Mesendoderm (in vitro differentiated cells): ENCODE data around the gene CEP68. TPM values are rescaled to one million over a fixed set of nuclear protein-coding genes. Genes with fewer than 3 reads are reported as not detected.
A peak's percentile ranks its signal among the peaks of the same experiment; 100 is the strongest.

ENCODE experiments used
- DNase-seq: peaks from one replicate; pipeline ENCODE4 v3.0.0; 2013
- H2AK5ac ChIP-seq: 2 replicates; pipeline ENCODE4 v1.6.1; 2013; ENCODE audit warnings: low read length, inconsistent platforms
- H2BK120ac ChIP-seq: 2 replicates; pipeline ENCODE4 v1.6.1; 2013; ENCODE audit warnings: low read depth, mild to moderate bottlenecking, low read length, moderate library complexity, mixed read lengths
- H2BK15ac ChIP-seq: replicated peaks from 2 replicates; pipeline ENCODE4 v1.6.1; 2013; ENCODE audit warnings: low read depth, mild to moderate bottlenecking, moderate library complexity
- H2BK5ac ChIP-seq: 2 replicates; pipeline ENCODE4 v1.6.1; 2013; ENCODE audit warnings: low read length, inconsistent platforms
- H3K18ac ChIP-seq: 2 replicates; pipeline ENCODE4 v1.6.1; 2013; ENCODE audit warnings: mild to moderate bottlenecking, low read length, mixed read lengths
- H3K23ac ChIP-seq: one replicate; pipeline ENCODE4 v1.6.1; 2013; ENCODE audit warnings: low read length
- H3K27ac ChIP-seq: 2 replicates; pipeline ENCODE4 v1.5.1; 2013; ENCODE audit warnings: low read depth, mild to moderate bottlenecking, inconsistent platforms, low read length, moderate library complexity
- H3K27me3 ChIP-seq: 2 replicates; pipeline ENCODE4 v1.6.1; 2013; ENCODE audit warnings: low read length, control low read depth, mild to moderate bottlenecking, inconsistent platforms; ENCODE audit not compliant: insufficient read depth, poor library complexity
- H3K36me3 ChIP-seq: 2 replicates; pipeline ENCODE4 v1.6.1; 2013; ENCODE audit warnings: low read length, inconsistent platforms; ENCODE audit not compliant: control insufficient read depth, insufficient read depth
- H3K4ac ChIP-seq: one replicate; pipeline ENCODE4 v1.6.1; 2013; ENCODE audit warnings: low read depth, mild to moderate bottlenecking, low read length, moderate library complexity
- H3K4me1 ChIP-seq: 2 replicates; pipeline ENCODE4 v1.6.1; 2013; ENCODE audit warnings: low read depth, low read length, inconsistent platforms; ENCODE audit not compliant: control insufficient read depth
- H3K4me2 ChIP-seq: 2 replicates; pipeline ENCODE4 v1.6.1; 2013; ENCODE audit warnings: low read length
- H3K4me3 ChIP-seq: 2 replicates; pipeline ENCODE4 v1.5.1; 2013; ENCODE audit warnings: mild to moderate bottlenecking, low read length
- H3K56ac ChIP-seq: one replicate; pipeline ENCODE4 v1.6.1; 2013; ENCODE audit warnings: low read length
- H3K79me1 ChIP-seq: 2 replicates; pipeline ENCODE4 v1.6.1; 2013; ENCODE audit warnings: low read length, inconsistent platforms
- H3K79me2 ChIP-seq: 2 replicates; pipeline ENCODE4 v1.6.1; 2013; ENCODE audit warnings: mild to moderate bottlenecking, low read length; ENCODE audit not compliant: control insufficient read depth, insufficient read depth
- H3K9ac ChIP-seq: 2 replicates; pipeline ENCODE4 v1.6.1; 2013; ENCODE audit warnings: low read length, inconsistent platforms
- H4K5ac ChIP-seq: one replicate; pipeline ENCODE4 v1.6.1; 2013; ENCODE audit warnings: low read length
- H4K8ac ChIP-seq: one replicate; pipeline ENCODE4 v1.6.1; 2013; ENCODE audit warnings: low read depth, mild to moderate bottlenecking, control low read depth, low read length, moderate library complexity
- WGBS: extraction: QIAGEN DNeasy Blood & Tissue Kit; methylation state at CpG from one replicate; pipeline ENCODE4 v1.1.7; 2013; ENCODE audit warnings: low lambda C conversion rate, missing lambda C conversion rate; ENCODE audit not compliant: insufficient coverage; ENCODE audit errors: extremely low coverage; 5-methylcytosine and 5-hydroxymethylcytosine counted together
- polyA plus RNA-seq, 2 experiments: library from polyadenylated mRNA; stranded (reverse); fragments of 200-250 nt; gene quantifications; one replicate each; pipeline ENCODE4 v1.2.3, GENCODE V29; 2013

CEP68 gene
- polyA plus RNA-seq (2013, experiment 1 of 2): 9.3 TPM
- polyA plus RNA-seq (2013, experiment 2 of 2): 9.4 TPM

GRCh38 chr2:65056215-65057053 lies at the start of gene CEP68:
TSS of gene CEP68 (plus strand) at chr2:65056416. CDS start at chr2:65069445, 13,029 bp downstream.
- Histone ChIP-seq H3K56ac (peak within 1 kb of the TSS; percentile 89), H2BK120ac (no peak within 1 kb of the TSS), H3K23ac (no peak within 1 kb of the TSS), H3K4ac (no peak within 1 kb of the TSS), H3K79me1 (peaks cover 8% of the 10 kb centered on the region), H4K8ac (no peak within 1 kb of the TSS), H3K18ac (peak within 1 kb of the TSS; percentile 12), H4K5ac (no peak within 1 kb of the TSS), H2AK5ac (no peak within 1 kb of the TSS), H3K4me3 (peak within 1 kb of the TSS; percentile 73), H3K9ac (peak within 1 kb of the TSS; percentile 80), H3K4me2 (peak within 1 kb of the TSS; percentile 52), H3K36me3 (no peaks in the 10 kb centered on the region), H3K79me2 (peaks cover 9% of the 10 kb centered on the region), H3K4me1 (peaks cover 4% of the 10 kb centered on the region), H3K27ac (no peak within 1 kb of the TSS), H2BK15ac (no peak within 1 kb of the TSS), H2BK5ac (no peak within 1 kb of the TSS), H3K27me3 (no peaks in the 10 kb centered on the region)
- no CpG with 5 or more reads among the region's 99 CpGs for WGBS
- peak; percentile 99 for DNase-seq

GRCh38 chr2:65013776-65014175 lies 42.4 kb upstream of the CEP68 start:
- Histone ChIP-seq H2BK5ac (no peak overlapping the region), H3K4me1 (no peaks in the 10 kb centered on the region), H3K23ac (no peak overlapping the region)

GRCh38 chr2:65015731-65016130 lies 40.5 kb upstream of the CEP68 start:
- no peak overlapping the region for H4K5ac ChIP-seq
- H3K9ac ChIP-seq: no peak overlapping the region
- 100% methylated on average over 1 of the region's 5 CpGs for WGBS
- no peak overlapping the region for H2BK120ac ChIP-seq
- H2BK15ac ChIP-seq: no peak overlapping the region
- no peaks in the 10 kb centered on the region for H3K27me3 ChIP-seq
- no peak overlapping the region for H3K18ac ChIP-seq
- DNase-seq: no peak
- no peak overlapping the region for H3K4me2 ChIP-seq
- H2BK5ac ChIP-seq: no peak overlapping the region
- no peak overlapping the region for H3K27ac ChIP-seq
- no peak overlapping the region for H3K4ac ChIP-seq
- no peak overlapping the region for H3K23ac ChIP-seq
- H3K4me3 ChIP-seq: no peak overlapping the region
- H3K56ac ChIP-seq: no peak overlapping the region
- H3K36me3 ChIP-seq: no peaks in the 10 kb centered on the region
- H3K4me1 ChIP-seq: no peaks in the 10 kb centered on the region
- H2AK5ac ChIP-seq: no peak overlapping the region
- no peaks in the 10 kb centered on the region for H3K79me2 ChIP-seq
- H3K79me1 ChIP-seq: no peaks in the 10 kb centered on the region
- no peak overlapping the region for H4K8ac ChIP-seq

More at GRCh38 chr2:65013776-65014175, 42.4 kb upstream of the CEP68 start:
- Histone ChIP-seq H3K79me2 (no peaks in the 10 kb centered on the region), H3K56ac (no peak overlapping the region), H3K36me3 (no peaks in the 10 kb centered on the region), H3K4me2 (no peak overlapping the region), H3K4ac (no peak overlapping the region), H3K79me1 (no peaks in the 10 kb centered on the region), H3K27me3 (no peaks in the 10 kb centered on the region), H2BK15ac (no peak overlapping the region), H3K18ac (no peak overlapping the region), H2BK120ac (no peak overlapping the region), H4K5ac (no peak overlapping the region), H4K8ac (no peak overlapping the region), H3K27ac (no peak overlapping the region), H3K9ac (no peak overlapping the region), H3K4me3 (no peak overlapping the region), H2AK5ac (no peak overlapping the region)
- DNase-seq: no peak
- no CpG with 5 or more reads among the region's 1 CpG for WGBS

- no peak for DNase-seq
- Histone ChIP-seq H3K36me3 (no peaks in the 10 kb centered on the region), H2AK5ac (no peak overlapping the region), H3K4me3 (no peak overlapping the region), H3K23ac (no peak overlapping the region), H3K79me1 (no peaks in the 10 kb centered on the region), H3K9ac (no peak overlapping the region), H2BK5ac (no peak overlapping the region), H2BK15ac (no peak overlapping the region), H3K4me2 (no peak overlapping the region), H3K18ac (no peak overlapping the region), H3K27me3 (no peaks in the 10 kb centered on the region), H3K79me2 (no peaks in the 10 kb centered on the region), H3K27ac (no peak overlapping the region), H3K4ac (no peak overlapping the region), H4K5ac (no peak overlapping the region), H4K8ac (no peak overlapping the region), H3K56ac (no peak overlapping the region), H2BK120ac (no peak overlapping the region), H3K4me1 (no peaks in the 10 kb centered on the region)
- no CpG with 5 or more reads among the region's 6 CpGs for WGBS
Measured at GRCh38 chr2:65016789-65017188, 39.4 kb upstream of the CEP68 start.

- no peaks in the 10 kb centered on the region for H3K79me2 ChIP-seq
- no peak overlapping the region for H3K27ac ChIP-seq
- H4K8ac ChIP-seq: no peak overlapping the region
- no peak overlapping the region for H2AK5ac ChIP-seq
- no peak overlapping the region for H3K4me3 ChIP-seq
- H3K23ac ChIP-seq: no peak overlapping the region
- no peak overlapping the region for H3K56ac ChIP-seq
- H3K79me1 ChIP-seq: no peaks in the 10 kb centered on the region
- peak; percentile 44 for DNase-seq
- no peak overlapping the region for H3K9ac ChIP-seq
- no peaks in the 10 kb centered on the region for H3K27me3 ChIP-seq
- H3K36me3 ChIP-seq: no peaks in the 10 kb centered on the region
- no CpG with 5 or more reads among the region's 4 CpGs for WGBS
- no peak overlapping the region for H2BK15ac ChIP-seq
- H3K18ac ChIP-seq: no peak overlapping the region
- no peak overlapping the region for H2BK5ac ChIP-seq
- no peak overlapping the region for H3K4me2 ChIP-seq
- no peak overlapping the region for H2BK120ac ChIP-seq
- no peak overlapping the region for H4K5ac ChIP-seq
- peaks cover 3% of the 10 kb centered on the region for H3K4me1 ChIP-seq
- H3K4ac ChIP-seq: no peak overlapping the region
Measured at GRCh38 chr2:65017335-65017734, 38.9 kb upstream of the CEP68 start.
